Heart left ventricle (tissue), 16 donors: ENCODE results near the gene CCN5. TPM values are rescaled to one million over a fixed set of nuclear protein-coding genes. Genes with fewer than 3 reads are reported as not detected.
"Not testable (repeated sequence)": the region's sequence is repeated elsewhere in the genome, so short reads cannot be mapped to it uniquely, and the experiment has no call there.

Source experiments
- ATAC-seq, 4 donors: fragments of 200-7000 bp; cut with Tn5 transposase; one replicate each; pipeline ENCODE4 v1.9.1; 2020 to 2022; ENCODE audit warnings: moderate library complexity in 4 of 4, mild to moderate bottlenecking in 3 of 4, moderate number of reproducible peaks in 1 of 4
- DNase-seq, 5 donors: peaks; one replicate each; pipeline ENCODE4 v3.0.0-alpha.2; 2020
- H3K27ac ChIP-seq, 12 donors: fragments of 200-600 bp; sonication (generic) in 4 of 12; one replicate each; pipeline versions ENCODE4 v1.5.0 to v1.8.0; 2016 to 2022; ENCODE audit warnings: mild to moderate bottlenecking in 2 of 12
- H3K27me3 ChIP-seq, 9 donors: fragments of 200-600 bp; sonication (generic) in 2 of 9; one replicate each; pipeline versions ENCODE4 v1.5.1 to v1.8.0; 2016 to 2022; ENCODE audit warnings: mild to moderate bottlenecking in 3 of 9
- H3K36me3 ChIP-seq, 9 donors: fragments of 200-600 bp; sonication (generic) in 2 of 9; one replicate each; pipeline versions ENCODE4 v1.5.0 to v1.8.0; 2018 to 2022; ENCODE audit warnings: mild to moderate bottlenecking in 2 of 9
- H3K4me1 ChIP-seq, 12 donors: fragments of 200-600 bp; sonication (generic) in 4 of 12; one replicate each; pipeline versions ENCODE4 v1.5.0 to v1.8.0; 2016 to 2022; ENCODE audit warnings: mild to moderate bottlenecking in 3 of 12
- H3K4me3 ChIP-seq, 12 donors: fragments of 200-600 bp; sonication (generic) in 4 of 12; one replicate each; pipeline versions ENCODE4 v1.5.0 to v1.8.0; 2017 to 2022; ENCODE audit warnings: mild to moderate bottlenecking in 9 of 12, moderate library complexity in 4 of 12
- H3K9me3 ChIP-seq, 12 donors: fragments of 200-600 bp; sonication (generic) in 4 of 12; one replicate each; pipeline versions ENCODE4 v1.5.0 to v1.8.0; 2016 to 2022; ENCODE audit warnings: mild to moderate bottlenecking in 1 of 12
- POLR2A ChIP-seq, 2 donors: fragments of 450-650 bp; IDR thresholded peaks; one replicate each; pipeline ENCODE4 v1.6.1; 2017; ENCODE audit warnings: antibody characterized with exemption in 2 of 2, mild to moderate bottlenecking in 2 of 2, moderate library complexity in 2 of 2
- WGBS, 4 donors: extraction: QIAGEN DNeasy Blood & Tissue Kit in 2 of 4; methylation state at CpG; one replicate each; pipeline versions ENCODE4 v1.1.5 to v1.1.7; 2013 to 2018; 5-methylcytosine and 5-hydroxymethylcytosine counted together
- intact Hi-C, 10 donors: fragments of 100-400 bp; cut with DNase I; formaldehyde crosslinking; loops; one replicate each; pipeline versions ENCODE4 v1.11.1 to v1.14.2; 2022
- long read RNA-seq, 3 donors: library from polyadenylated mRNA; unstranded; transcript quantifications; one replicate each; pipeline ENCODE4 v2.0.0, GENCODE V29; 2020 to 2021
- polyA plus RNA-seq, 2 donors: library from polyadenylated mRNA; stranded (reverse); fragments of 200-250 nt; gene quantifications; one replicate each; pipeline ENCODE4 v1.2.3, GENCODE V29; 2013
- total RNA-seq, 9 donors: library from RNA; depleted of rRNA in 2 of 9; stranded (reverse); fragments of >200 nt in 2 of 9; fragmentation: NEBNext Ultra II Directional in 3 of 9; extraction: Animal tissue kit (Norgen Biotek cat#: 25700) in 3 of 9; gene quantifications; one replicate each; pipeline versions ENCODE4 v1.1.0 to v1.2.4, GENCODE V29; 2016 to 2023
- TF ChIP-seq, protein P1 (sequence below), 12 donors: fragments of 200-600 bp; sonication (generic) in 4 of 12; IDR thresholded peaks; one replicate each; pipeline versions ENCODE4 v1.5.0 to v1.8.0; 2018 to 2022; ENCODE audit warnings: antibody characterized with exemption in 12 of 12, mild to moderate bottlenecking in 5 of 12
- donor health status: ischemic (EF 13 %, LVEDD 7.1; RV severe dilation, severe dysfunction).
- donor health status: healthy with polysubstance abuse.
- donor health status: DM: no; HTN: yes; CAD: no.
- donor health status: DM: no; HTN: no; CAD: no.
- donor health status: ischemic (EF 25% LVEDD 6.9; RV normal size, moderate dysfunction).
- donor health status: ischemic (EF 25% LVEDD 5.7; RV mildly dilated, moderate dysfunction).
- donor health status: healthy.
- donor health status: DM: yes; HTN: yes; CAD: no.
- donor health status: ischemic (EF 35%, LVEDD 5.7; RV mildly dilated, moderate dysfunction).
- donor health status: nonischemic (EF 11% LVEDD 7.7; RV severe dilation, severe dysfunction).
- donor health status: DM: yes; HTN: yes; CAD: no.
- donor health status: PGD.
- donor health status: ischemic (EF 29% LVEDD 5.4; RV normal size, mild dysfunction).
- donor health status: nonischemic (EF 23%, LVEDD 6.1; RV moderate dilation, normal function).

Gene CCN5
- total RNA-seq (10 to 100 TPM in 8 of 9 donors, 1 to 10 TPM in 1; 7.3 to 62.3 (median 28.7) TPM), polyA plus RNA-seq (10 to 100 TPM; 11.0 to 92.3 TPM)
- long read RNA-seq, donor 1, transcript WISP2-201 (4 exons, 1,403 nt) = major isoform, 9 of 26 reads
- long read RNA-seq, donor 1, transcript WISP2-203 (5 exons, 1,600 nt) = major isoform, 9 of 26 reads
- long read RNA-seq, donor 1, partial matches to known transcripts = 1 of 26 reads
- long read RNA-seq, donor 1, other reads (novel, unspliced or antisense) = 6 of 26 reads
- long read RNA-seq, donor 2, transcript WISP2-201 (4 exons, 1,403 nt) = minor isoform, 11 of 160 reads
- long read RNA-seq, donor 2, transcript WISP2-203 (5 exons, 1,600 nt) = major isoform, 91 of 160 reads
- long read RNA-seq, donor 2, partial matches to known transcripts = 5 of 160 reads
- long read RNA-seq, donor 2, other reads (novel, unspliced or antisense) = 52 of 160 reads
- long read RNA-seq, donor 3, transcript WISP2-201 (4 exons, 1,403 nt) = minor isoform, 11 of 71 reads
- long read RNA-seq, donor 3, transcript WISP2-203 (5 exons, 1,600 nt) = major isoform, 31 of 71 reads
- long read RNA-seq, donor 3, partial matches to known transcripts = 7 of 71 reads
- long read RNA-seq, donor 3, other reads (novel, unspliced or antisense) = 18 of 71 reads

DNA sequence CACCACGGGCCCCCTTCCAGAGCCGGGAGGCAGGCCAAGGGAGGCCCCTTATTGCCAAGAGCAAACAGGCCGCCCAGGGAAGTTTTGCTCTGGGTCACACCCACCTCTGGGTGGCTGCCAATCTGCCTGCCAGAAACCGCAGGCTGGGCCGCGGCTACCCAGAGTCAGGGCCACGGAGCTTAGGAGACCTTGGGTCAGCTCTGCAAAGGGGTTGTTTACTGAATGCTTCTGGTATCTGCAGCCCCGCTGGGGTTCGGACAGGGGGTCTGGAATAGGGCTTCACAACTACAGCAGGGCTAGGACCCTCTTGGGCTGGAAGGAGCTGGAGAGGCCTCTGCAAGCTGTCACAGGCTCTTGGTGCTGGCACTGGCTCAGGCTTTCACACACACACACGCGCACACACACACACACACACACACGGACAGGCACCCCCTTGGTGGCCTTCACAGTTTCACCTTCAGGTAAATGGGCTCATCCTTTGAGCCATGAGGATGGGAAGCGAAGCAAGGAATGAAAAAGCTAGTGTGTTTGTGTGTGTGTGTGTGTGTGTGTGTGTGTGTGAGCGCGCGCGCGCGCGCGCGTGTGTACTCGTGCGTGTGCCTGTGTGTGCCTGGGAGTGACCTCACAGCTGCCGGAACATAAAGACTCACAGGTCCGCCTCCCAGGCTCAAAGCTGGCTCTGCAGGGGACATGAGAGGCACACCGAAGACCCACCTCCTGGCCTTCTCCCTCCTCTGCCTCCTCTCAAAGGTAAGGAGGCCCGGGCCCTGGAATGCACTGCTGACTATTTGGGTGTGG lies at the start of gene CCN5:
Gene CCN5, plus strand, starts transcription at position 669 of the 798 bp plus-strand sequence. Its CDS starts 22 bp downstream, at position 691.
- ATAC-seq (peak; percentile 67 to 84 (median 78)), DNase-seq (peak; percentile 89 to 95 (median 92))
- intact Hi-C loops = loop anchor here in 3 of 10 donors (1.0 to 2.0 kb wide), 3 partner anchors 20 to 24 kb away; no protein-coding TSS in a partner anchor
- peak within 1 kb of the TSS; percentile 71 to 98 (median 88) for H3K27ac ChIP-seq
- peaks cover 0 to 61% (median 36%) of the 10 kb centered on the region in 12 donors for H3K4me1 ChIP-seq
- WGBS, 4 donors = 49 to 51% (median 50%) methylated on average over 23 to 28 of the region's 28 CpGs
- H3K4me3 ChIP-seq = peak within 1 kb of the TSS in 7 of 12 donors; percentile 4 to 46 (median 27)
- TF ChIP-seq, protein P1, sequence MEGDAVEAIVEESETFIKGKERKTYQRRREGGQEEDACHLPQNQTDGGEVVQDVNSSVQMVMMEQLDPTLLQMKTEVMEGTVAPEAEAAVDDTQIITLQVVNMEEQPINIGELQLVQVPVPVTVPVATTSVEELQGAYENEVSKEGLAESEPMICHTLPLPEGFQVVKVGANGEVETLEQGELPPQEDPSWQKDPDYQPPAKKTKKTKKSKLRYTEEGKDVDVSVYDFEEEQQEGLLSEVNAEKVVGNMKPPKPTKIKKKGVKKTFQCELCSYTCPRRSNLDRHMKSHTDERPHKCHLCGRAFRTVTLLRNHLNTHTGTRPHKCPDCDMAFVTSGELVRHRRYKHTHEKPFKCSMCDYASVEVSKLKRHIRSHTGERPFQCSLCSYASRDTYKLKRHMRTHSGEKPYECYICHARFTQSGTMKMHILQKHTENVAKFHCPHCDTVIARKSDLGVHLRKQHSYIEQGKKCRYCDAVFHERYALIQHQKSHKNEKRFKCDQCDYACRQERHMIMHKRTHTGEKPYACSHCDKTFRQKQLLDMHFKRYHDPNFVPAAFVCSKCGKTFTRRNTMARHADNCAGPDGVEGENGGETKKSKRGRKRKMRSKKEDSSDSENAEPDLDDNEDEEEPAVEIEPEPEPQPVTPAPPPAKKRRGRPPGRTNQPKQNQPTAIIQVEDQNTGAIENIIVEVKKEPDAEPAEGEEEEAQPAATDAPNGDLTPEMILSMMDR (IDR thresholded peaks at IDR 0.05) = no peak
- no peak for TF ChIP-seq POLR2A (IDR thresholded peaks at IDR 0.05)
- no peaks in the 10 kb centered on the region for H3K27me3 ChIP-seq
- no peaks in the 10 kb centered on the region for H3K9me3 ChIP-seq
- H3K36me3 ChIP-seq = no peaks in the 10 kb centered on the region

DNA sequence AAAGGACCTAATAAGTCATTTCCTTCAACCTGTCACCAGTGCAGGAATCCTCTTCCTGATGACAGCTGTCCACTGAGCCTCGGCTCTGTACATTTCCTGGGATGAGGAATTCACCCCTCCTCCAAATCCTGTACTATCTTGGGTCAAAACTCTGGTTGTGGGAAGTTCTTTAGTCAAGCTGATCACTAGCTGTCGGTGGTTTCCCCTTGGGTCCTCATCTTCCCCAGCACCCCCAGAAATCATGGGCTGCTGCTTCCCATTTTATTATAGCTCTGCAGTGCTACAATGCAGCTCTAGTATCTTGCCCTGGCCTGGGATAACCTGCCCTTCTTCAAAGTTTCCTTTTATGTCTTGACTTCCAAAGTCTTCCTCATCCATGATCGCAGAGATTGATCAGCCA lies 49.1 kb upstream of the CCN5 start:
- TF ChIP-seq POLR2A (IDR thresholded peaks at IDR 0.05) = no peak
- TF ChIP-seq, protein P1 (IDR thresholded peaks at IDR 0.05) = no peak
- H3K9me3 ChIP-seq = no peaks in the 10 kb centered on the region
- 61 to 71% (median 65%) methylated on average over 3 of the region's 3 CpGs for WGBS, 4 donors
- no peaks in the 10 kb centered on the region for H3K27me3 ChIP-seq
- no peaks in the 10 kb centered on the region for H3K36me3 ChIP-seq
- H3K27ac ChIP-seq = no peak overlapping the region
- intact Hi-C loops = no loop called here
- DNase-seq (peak in 1 of 5 donors; percentile 4), ATAC-seq (no peak)
- H3K4me1 ChIP-seq = peaks cover 0 to 14% (median 0%) of the 10 kb centered on the region in 12 donors
- no peak overlapping the region for H3K4me3 ChIP-seq

- H3K27me3 ChIP-seq, H3K36me3 ChIP-seq, H3K4me1 ChIP-seq, H3K4me3 ChIP-seq, H3K9me3 ChIP-seq, intact Hi-C loops, ATAC-seq, DNase-seq, H3K27ac ChIP-seq: not testable (repeated sequence)
- whole genome bisulfite sequencing, 4 donors = 82 to 87% (median 85%) methylated on average over 9 of the region's 9 CpGs
These were observed 44.3 kb upstream of the CCN5 start for GRCh38 chr20:44670851-44671250.

DNA sequence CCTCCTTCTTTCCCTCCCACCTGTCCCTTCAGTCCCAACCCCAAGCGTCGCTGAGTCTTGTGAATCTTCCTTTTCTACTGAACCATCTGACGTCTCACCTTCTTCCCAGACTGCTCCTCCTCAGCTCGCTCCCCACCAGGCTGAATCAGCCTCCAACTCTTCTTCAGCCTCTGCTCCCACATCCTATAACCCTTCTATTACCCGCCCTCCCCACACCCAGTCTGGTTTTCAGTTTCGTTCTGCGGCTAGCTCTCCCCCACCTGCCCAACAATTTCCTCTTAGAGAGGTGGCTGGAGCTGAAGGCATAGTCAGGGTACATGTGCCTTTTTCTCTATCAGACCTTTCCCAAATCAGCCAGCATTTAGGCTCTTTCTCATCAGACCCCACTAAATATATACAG lies 43.6 kb upstream of the CCN5 start:
- ATAC-seq, H3K36me3 ChIP-seq, H3K9me3 ChIP-seq, H3K4me1 ChIP-seq, intact Hi-C loops, H3K27ac ChIP-seq, H3K27me3 ChIP-seq, DNase-seq: not testable (repeated sequence)
- peak overlapping the region in 1 of 12 donors; percentile 25 for H3K4me3 ChIP-seq
- WGBS, 4 donors = 75 to 86% (median 79%) methylated on average over 6 of the region's 7 CpGs

- H3K4me3 ChIP-seq, H3K9me3 ChIP-seq, H3K27me3 ChIP-seq, ATAC-seq, H3K4me1 ChIP-seq, H3K27ac ChIP-seq, intact Hi-C loops, DNase-seq, H3K36me3 ChIP-seq: not testable (repeated sequence)
- 89 to 95% (median 92%) methylated on average over 23 of the region's 23 CpGs for WGBS, 4 donors
These were observed 42.8 kb upstream of the CCN5 start for GRCh38 chr20:44672318-44672902.
